Ovary (tissue), 3 donors: ENCODE measurements around the gene LCLAT1.

ENCODE experiments used
- EP300 ChIP-seq: sonication (generic); formaldehyde crosslinking; IDR thresholded peaks from one replicate; pipeline ENCODE4 v1.6.1; 2017; ENCODE audit warnings: antibody characterized with exemption
- POLR2A ChIP-seq: fragments of 450-650 bp; IDR thresholded peaks from one replicate; pipeline ENCODE4 v1.6.1; 2017; ENCODE audit warnings: antibody characterized with exemption, mild to moderate bottlenecking, moderate library complexity
- TF ChIP-seq, protein P1 (sequence below), 3 donors: fragments of 450-650 bp in 2 of 3; fragments of 200-600 bp in 1 of 3; IDR thresholded peaks; one replicate each; pipeline versions ENCODE4 v1.5.1 to v1.8.0; 2016 to 2022; ENCODE audit warnings: antibody characterized with exemption in 3 of 3, mild to moderate bottlenecking in 1 of 3
- donor health status: DM: no; HTN: no; CAD: no.

DNA sequence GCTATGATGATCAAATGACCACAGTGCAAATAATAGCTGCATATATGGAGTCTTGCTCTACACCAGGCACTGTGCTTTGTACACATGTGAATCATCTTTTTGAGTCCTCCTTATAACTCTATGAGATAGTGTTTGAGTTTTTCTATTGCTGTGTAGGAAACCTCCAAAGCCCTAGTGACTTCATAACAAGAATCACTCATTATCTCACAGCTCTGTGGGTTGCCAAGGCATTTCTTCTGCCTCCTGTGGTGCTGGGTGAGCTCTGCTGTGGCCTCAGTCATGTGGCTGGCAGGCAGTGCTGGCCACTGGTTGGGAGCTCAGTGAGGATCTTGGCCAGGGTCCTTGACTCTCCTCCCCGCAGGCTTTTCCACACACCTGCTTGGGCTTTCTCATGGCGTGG lies 206.8 kb downstream of the LCLAT1 start:
- TF ChIP-seq, protein P1, sequence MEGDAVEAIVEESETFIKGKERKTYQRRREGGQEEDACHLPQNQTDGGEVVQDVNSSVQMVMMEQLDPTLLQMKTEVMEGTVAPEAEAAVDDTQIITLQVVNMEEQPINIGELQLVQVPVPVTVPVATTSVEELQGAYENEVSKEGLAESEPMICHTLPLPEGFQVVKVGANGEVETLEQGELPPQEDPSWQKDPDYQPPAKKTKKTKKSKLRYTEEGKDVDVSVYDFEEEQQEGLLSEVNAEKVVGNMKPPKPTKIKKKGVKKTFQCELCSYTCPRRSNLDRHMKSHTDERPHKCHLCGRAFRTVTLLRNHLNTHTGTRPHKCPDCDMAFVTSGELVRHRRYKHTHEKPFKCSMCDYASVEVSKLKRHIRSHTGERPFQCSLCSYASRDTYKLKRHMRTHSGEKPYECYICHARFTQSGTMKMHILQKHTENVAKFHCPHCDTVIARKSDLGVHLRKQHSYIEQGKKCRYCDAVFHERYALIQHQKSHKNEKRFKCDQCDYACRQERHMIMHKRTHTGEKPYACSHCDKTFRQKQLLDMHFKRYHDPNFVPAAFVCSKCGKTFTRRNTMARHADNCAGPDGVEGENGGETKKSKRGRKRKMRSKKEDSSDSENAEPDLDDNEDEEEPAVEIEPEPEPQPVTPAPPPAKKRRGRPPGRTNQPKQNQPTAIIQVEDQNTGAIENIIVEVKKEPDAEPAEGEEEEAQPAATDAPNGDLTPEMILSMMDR (IDR thresholded peaks at IDR 0.05), result no peak
- TF ChIP-seq POLR2A (no peak), EP300 (no peak)
